Activated gamma-delta T cell (primary cell): ENCODE results near the gene TTC24.
"Not testable (repeated sequence)": the region's sequence is repeated elsewhere in the genome, so short reads cannot be mapped to it uniquely, and the experiment has no call there.

Source experiments
- DNase-seq: peaks from one replicate; lab custom pipeline; 2025; lab: John Stamatoyannopoulos, UW
- total RNA-seq, 2 donors: gene quantifications; one replicate each; lab custom pipeline; 2026; lab: John Stamatoyannopoulos, UW

Gene TTC24
- total RNA-seq: 29.4 to 106 reads per million in 2 donors

DNA sequence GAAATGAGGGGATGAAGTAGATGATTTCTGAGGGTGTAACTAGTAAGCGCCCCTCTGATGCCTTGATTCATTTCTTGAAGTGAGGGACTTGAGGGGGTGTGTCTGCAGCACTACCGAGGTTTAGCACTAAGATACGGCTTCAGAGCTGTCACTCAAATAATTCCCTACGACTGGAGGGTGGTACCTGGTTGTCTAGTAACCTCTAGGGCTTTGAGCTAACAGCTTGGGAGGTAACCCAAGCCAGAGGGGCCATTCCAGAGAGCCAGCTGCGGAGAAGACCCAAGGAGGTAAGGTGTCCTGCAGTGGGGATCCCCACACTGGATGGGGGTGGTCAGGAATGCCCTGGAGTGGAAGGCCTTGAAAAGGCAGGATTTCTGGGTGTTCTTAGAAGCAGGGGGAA is at the start of gene TTC24:
Gene TTC24 (plus strand): TSS at position 252 of the 400 bp plus-strand sequence. CDS start 1,642 bp downstream, outside the sequence.
- no peak for DNase-seq

DNA sequence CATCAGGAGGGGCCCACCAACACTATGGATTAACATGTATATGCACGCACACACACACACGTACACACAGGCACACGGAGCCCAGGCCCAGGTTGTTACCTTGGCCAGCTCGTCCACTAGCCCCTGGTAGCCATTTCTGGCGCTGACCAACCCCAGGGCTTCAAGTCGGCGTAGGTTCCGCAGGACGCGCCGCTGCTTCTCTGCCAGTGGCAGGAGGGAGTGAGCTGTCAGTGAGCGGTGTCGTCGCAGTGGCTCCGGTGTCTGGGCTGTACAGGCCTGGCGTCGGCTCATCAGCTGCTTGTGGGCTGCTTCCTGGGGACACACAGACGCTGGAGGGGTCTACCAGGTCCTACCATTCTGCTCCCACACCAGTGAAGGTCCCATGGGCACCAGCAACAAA is 49.5 kb upstream of the TTC24 start:
- DNase-seq: no peak

DNA sequence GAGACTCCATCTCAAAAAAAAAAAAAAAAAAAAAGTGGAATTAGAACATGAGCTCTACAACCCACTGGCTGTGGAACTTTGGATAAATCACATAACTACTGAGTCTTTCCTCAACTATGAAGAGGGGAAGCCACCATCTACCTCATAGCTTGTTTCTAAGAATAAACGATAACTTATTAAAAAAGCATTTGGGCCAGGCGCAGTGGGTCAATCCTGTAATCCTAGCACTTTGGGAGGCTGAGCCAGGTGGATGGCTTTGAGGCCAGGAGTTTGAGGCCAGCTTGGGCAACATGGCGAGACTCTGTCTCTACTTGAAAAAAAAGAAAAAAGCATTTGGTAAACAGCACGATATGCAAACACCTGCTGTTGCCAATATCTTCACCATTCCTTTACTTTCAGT is 47.1 kb upstream of the TTC24 start:
- DNase-seq: no peak

DNA sequence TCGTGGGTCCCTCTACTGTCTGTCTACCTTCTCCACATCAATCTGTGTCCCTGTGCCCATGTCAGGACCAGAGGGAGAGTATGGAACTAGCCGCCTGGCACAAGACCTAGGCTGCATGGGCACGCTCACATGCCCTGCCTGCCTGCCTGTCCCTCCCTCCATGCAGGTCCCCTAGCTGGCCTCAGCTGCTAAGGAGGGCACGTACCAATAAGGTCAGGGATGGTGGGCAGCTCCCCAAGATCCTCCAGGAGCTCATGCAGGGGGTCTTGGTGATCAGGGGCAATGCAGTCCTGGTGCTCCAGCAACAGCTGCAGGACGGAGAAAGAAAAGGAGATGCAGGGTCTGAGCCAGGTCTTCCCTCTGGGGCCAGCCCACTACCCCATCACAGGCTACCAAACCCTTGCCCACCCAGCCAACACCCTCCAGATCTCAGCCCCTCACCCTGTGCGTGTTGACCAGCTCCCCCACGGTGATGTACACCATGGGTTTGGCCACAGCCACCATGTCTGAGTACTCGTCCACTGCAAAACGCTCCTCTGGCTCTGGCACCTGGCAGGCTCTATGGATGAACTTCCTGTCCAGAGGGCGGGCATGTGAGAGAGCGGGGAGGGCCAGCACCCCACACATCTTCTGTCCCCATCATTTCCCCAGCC is 45.8 kb upstream of the TTC24 start:
- DNase-seq: no peak

DNA sequence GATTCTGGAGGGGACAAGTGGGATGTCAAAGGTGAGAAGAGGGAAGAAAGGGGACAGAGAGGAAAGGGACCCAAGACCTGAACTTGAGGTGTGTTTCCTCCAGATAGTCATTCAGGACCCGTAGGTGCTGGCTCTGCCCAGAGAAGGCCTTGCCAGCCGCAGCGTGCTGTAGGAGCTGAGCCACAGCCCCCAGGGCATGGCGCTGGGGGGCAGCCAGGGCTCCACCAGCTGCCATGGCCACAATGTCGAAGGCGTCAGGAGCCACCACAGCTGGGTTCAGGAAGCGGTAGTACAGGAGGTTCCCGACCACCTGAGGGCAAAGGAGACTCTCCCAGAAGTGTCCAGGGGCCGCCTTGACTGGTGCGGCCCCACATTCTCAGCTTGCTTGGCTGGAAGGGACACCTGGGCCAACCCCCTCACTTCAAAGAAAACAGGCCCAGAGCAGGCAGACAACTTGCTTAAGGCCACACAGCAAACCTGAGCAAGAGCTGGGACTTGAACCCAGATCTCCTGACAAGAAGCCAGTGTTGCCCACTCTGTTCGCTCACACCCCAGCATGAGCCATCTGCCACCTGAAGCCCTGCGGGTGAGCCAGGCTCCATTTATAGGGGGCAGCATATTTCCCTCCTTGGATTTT is 45.0 kb upstream of the TTC24 start:
- no peak for DNase-seq

DNA sequence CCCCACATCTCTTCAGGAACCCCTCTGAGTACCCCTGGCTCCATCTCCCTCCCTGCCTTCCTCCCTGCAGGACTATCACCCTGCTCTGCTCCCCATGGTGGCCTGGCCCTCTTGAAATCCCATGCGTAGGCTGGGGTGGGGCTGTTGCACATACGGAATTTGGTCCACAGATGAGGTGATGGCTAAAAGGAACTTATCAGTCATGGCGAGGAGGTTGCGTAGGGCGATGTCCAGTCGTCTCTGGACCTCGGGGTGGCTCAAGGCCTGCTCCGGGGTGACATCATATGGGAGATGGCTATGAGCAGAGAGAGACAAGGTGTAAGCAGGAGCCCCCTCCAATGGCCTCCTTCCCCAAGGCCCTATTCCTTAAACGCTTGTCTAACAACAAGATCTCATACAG is 42.5 kb upstream of the TTC24 start:
- no peak for DNase-seq

DNA sequence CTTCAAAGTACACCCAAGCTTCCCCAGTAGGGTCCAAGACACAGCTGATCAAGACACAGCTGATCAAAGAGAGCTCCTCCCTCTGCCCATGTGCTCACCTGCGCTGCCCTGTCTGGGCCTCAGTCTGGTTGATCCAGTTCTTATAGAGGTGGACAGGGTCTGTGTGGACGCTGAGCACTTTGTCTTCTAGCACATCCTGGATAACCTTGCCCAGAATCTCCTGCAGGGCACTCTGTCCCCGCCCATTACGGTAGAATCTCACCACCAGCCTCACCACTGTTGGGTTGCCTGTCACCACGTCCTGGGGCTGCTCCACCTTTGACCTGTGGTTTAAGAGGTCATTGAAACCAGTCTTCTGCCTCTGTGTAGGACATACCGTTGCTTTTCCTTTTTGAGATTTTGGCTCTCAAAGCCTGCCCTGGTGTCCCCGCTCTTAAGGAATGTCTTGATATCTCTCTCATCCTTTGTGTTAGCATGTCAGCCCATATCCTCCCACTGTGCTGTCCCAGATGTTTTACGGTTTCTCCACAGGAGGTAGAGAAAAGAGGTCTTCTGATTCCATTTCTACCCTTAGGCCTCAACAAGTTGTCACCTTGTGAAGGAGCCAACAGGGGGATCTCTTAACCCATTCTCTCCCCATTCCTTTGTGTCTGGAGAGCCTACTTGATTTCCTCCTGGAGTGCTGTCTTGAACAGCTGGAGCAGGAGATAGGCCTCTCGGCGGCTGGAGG is 40.6 kb upstream of the TTC24 start:
- DNase-seq: no peak

DNA sequence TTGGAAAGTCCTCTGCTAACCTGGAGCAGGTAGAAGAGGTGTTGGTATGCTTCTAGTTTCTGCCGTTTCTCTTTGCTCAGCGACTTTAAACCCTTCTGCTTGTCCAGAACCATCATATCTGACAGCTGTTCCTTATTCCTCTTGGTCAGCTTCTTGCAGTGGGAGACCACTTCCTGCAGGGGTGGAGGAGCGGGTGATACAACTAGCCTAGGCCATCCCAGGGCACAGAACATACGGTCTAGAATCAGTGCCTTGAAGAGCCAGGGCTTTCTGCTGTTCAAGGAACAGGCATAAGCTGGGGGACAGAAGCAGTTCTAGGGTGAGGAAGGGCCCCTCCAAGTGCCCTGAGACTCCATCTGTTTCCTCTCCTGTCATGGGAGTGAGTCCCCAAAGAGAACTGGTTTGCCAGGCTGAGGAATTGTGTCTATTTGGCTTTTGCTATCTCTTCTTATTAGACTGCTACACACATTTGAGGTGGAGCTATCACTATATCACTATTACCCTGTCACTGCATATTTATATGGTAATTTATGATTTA is 39.6 kb upstream of the TTC24 start:
- no peak for DNase-seq

DNA sequence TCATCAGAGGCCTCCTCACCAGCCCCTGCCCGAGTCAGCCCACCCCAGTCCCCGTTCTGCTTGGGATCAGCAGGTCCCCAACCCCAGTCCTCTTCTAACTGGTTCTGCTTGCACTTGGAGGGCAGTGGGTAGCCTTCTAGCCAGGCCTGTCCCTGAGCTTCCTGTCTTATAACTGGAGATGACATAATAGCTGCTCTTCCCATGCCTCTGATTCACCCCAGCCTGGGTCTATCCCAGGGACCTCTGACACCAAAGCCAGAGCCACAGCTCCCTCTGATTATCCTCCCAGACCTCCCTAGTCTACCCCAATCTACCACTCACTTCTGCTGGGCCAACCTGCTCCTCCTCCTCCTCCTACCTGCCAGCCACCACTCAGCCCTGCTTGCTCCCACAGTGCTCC is 38.6 kb upstream of the TTC24 start:
- DNase-seq: no peak

DNA sequence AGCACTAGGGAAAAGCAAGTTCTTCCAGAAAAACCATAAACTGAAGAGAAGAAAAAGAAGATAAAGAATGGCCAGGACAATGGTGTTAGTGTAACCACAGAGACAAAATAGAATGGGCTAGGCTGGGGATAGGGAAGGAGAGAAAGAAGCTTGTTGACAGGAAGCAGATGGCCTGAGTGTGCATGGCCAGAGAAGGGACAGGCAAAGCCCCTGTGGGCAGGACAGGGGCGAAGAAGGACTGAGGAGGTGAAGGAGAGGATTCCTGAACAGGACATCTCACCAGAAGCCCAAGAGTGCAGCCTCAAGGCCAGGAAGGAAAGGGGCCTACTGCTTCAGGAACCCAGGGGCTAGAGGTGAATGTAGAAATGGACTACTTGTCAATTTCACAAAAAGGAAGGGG is 36.5 kb upstream of the TTC24 start:
- DNase-seq: no peak

DNA sequence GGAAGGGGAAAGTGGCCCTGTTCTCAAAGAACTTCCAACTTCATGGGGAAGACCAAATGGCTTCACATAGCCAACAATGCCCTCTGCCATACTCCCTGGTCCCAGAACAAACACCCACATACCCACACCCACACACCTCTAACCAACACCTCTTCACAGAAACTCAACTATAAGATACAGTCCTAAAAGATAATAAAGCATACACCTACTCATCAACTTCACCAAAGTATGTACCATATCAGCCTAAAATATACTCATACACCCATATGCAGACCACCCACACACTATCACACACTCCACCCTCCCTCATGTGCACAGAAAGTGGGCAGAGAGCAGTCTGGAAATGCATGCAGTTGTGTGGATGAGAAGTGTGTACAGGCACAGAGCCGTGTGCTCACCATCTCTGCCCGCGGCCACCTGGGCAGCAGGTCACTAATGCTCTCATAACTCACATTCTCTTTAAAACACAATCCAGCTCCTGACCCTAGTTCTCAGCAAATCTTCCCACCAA is 34.9 kb upstream of the TTC24 start:
- no peak for DNase-seq

DNA sequence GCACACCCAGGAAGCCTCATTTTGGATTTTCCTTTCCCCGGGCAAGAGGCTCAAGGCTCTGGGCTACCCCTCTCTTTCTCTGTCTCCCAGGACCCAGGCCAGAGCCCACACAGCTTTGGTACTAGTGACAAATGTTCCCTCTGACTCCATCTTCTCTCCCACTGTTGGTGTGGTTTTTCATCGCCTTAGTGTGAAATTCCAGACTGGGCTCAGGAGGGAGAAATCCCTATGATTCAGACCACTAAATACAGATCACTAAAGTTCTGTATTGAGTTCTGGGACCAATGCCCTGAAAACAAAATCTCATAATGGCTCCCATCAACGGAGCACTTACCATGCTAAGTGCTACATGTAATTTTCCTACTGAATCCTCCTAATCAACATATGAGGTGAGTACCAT is 33.3 kb upstream of the TTC24 start:
- DNase-seq: no peak

DNA sequence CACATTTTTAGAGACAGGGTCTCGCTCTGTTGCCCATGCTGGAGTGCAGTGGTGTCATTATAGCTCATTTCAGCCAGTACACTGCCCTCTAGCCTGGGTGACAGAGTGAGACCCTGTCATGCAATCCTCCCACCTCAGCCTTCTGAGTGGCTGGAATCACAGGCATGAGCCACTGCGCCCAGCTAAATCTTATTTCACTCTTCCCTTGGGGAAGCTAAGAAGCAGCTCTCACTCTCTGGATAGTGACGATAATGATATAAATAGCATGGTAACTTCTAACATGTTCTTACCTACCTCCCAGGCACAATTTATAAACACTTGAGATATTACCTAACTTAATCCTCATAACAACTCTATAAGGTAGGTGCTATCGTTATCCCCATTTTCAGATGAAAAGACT is 32.1 kb upstream of the TTC24 start:
- no peak for DNase-seq

DNA sequence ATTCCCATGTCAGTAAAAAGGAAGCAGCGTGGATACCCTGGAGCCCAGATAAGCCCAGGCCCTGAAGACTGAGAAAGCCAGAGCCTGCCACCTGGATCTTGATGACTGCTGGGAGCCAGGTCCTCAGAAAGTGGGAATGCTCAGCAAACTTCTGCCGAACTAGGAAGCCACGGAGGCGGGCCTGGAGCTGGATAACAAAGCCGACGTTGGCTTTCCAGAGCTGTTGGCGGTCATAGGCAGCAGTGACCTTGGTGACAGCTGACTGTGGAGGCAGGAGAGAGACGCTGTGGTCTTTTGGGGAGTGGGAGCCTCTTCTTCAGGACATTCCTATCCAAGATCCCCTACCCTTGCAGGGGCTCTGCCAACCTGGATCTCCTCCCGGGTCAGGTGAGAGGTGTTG is 31.5 kb upstream of the TTC24 start:
- DNase-seq: no peak

DNA sequence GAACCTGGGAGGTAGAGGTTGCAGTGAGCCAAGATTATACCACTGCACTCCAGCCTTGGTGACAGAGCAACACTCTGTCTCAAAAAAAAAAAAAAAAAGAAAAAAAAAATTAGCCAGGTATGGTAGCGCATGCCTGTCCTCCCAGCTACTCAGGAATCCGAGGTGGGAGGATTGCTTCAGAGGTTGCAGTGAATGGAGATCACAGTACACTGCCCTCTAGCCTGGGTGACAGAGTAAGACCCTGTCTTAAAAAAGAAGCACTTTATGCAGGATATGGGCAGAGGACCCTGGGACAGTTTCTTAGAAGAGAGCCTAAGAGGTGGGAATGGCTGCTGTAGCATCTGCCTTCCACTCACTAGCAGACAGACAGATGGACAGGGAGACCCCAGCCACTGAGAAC is 30.1 kb upstream of the TTC24 start:
- DNase-seq: no peak

DNA sequence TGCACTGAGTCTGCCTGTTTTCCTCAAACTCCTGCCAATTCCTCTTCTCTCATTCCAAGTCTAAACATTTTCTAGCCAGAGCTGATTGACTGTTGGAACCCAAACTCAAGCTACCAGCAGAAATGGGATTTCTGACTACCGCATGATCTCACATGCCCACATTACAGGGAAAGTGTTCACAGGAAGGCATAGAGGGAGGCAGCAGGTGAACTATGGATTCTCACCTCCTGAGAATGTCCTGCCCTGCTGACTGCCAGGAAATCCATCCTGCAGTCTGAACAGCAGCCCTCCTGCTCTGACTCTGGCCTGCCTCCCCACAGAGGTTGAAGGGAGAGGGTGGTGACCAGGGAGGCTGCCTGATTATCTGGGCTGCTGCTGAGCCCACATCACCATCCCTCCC is 29.7 kb upstream of the TTC24 start:
- DNase-seq: no peak

DNA sequence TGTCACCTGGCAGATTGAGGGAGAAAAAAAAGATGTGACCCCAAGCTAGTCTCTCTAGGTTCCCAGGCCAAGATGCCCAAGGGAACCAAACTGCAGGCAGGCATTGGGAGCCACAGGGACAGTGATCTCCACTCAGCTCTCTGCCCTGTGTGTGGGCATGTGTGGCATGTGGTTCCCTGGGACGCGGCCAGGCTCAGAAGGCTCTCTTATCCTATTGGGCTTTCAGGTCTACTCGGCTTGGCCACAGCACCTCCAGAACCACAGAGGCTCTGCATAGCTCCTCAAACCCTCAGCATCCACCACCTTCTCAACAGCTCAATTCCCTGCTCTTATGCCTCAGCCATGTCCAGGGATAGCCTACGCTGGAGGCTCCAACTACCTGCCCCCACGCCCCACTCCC is 29.2 kb upstream of the TTC24 start:
- no peak for DNase-seq

DNA sequence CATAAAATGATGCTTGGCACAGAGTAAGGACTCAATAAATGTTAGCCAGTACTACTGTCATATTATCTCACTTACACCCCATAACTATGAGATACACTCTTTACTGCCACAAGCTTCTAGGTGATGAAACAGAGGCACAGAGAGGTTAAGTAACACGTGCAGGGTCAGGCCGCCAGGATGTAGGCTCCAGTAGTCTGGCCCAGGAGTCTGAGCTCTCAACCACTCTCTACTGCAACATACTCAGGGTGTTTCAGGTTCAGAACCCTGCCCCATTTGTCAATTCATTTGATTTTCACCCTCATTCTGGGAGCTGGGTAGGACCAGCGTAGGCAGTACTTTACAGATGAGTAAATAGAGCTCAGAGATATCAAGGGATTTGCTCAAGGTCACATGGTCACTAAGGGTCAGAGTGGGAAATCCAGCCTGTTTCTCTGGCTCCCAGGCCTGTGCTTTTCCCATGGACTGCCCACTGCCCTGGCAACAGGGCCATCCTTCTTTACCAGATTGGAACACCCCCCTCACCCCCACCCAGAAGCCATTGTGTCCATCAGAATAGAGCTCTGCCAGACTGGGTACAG is 28.4 kb upstream of the TTC24 start:
- no peak for DNase-seq

DNA sequence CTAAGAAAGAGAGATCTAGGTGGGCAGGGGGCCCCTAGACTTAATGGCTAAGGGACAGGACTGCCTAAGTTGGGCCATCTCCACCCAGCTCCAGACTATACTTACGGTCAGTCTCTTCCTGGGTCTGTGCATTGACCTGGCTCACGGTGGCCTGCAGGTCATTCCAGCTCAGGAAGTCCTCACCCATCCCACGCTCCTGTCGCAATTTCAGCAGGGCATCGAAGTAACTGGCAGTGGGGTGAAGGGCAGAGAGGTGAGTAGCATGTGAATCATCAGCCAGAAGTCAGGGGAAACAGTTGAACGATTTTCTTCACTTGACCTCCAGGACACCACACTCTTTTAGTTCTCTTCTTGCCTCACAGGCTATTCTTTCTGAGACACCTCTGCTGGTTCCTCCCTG is 27.7 kb upstream of the TTC24 start:
- DNase-seq: no peak

DNA sequence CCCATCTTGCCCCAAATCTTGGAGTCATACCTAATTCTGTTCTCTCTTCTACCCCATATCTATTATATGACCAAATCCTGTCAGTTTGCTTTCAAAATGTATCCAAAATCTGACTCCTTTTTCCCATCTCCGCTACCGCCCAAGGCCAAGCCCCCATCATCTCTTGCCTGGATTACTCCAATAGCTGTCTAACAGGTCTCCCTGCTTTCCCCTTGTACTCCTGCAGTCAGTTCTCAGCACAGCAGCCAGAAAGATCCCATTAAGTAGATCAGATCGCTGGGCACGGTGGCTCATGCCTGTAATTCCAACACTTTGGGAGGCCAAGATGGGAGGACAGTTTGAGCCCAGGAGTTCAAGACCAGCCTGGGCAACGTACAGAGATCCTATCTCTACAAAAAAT is 27.0 kb upstream of the TTC24 start:
- DNase-seq: no peak

DNA sequence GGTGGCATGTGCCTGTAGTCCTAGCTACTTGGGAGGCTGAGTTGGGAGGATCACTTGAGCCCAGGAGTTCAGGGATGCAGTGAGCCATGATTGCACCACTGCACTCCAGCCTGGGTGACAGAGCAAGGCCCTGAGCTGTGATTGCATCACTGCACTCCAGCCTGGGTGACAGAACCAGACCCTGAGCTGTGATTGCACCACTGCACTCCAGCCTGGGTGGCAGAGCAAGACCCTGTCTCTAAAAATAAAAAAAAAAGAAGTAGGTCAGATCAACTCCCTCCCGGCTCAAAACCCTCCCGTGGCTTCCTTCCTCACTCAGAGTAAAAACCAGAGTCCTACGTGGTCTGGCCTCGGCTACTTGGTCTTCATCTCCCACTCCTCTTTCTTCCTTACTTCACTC is 26.6 kb upstream of the TTC24 start:
- DNase-seq: not testable (repeated sequence)

DNA sequence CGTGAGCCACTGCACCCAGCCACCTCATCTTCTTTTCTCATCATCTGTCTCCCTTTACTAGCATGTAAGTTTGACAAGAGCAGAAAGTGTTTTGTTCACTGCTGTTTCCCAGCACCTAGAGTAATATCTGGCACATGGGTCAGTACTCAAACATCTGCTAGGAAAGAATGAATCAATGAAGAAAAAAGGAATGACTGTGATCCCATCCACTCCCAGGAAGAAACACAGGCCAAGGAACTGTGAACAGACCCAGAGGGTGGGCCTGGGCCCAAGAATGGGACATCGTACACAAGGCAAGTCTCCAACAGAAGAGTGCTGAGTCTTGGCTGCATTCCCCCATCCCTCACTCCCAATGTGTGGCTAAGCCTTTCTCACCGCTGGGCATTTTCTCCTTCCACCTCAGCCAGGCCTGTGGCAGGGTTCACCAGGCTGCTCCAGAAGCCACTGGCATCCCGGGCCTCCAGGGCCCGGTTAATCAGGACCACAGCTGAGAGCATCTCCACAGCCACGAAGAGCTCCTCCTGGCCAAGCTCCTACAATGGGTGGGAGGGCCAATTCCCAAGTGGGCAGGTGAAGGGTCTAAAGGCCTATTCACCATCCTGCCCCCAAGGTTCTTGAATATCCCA is 25.6 kb upstream of the TTC24 start:
- DNase-seq: no peak
